Astrocyte of the spinal cord (primary cell): Measurements from ENCODE around the gene CWC15.
A peak's percentile ranks its signal among the peaks of the same experiment; 100 is the strongest.

Source experiments
- DNase-seq: peaks from one replicate; pipeline ENCODE4 v3.0.0; 2011; ENCODE audit warnings: low read depth, low spot score
- H3K4me3 ChIP-seq: 2 replicates; pipeline ENCODE4 v1.5.1; 2011; ENCODE audit warnings: low read depth, mild to moderate bottlenecking, low read length, moderate library complexity
- in situ Hi-C: cut with HindIII; loops from 2 replicates; pipeline ENCODE4 v1.10.0; 2017; ENCODE audit warnings: low sequenced_read_pairs
- TF ChIP-seq, protein P1 (sequence below): IDR thresholded peaks from 2 replicates; pipeline ENCODE4 v1.5.1; 2012; ENCODE audit warnings: low read depth, mild to moderate bottlenecking, low read length, inconsistent platforms

CWC15 gene

DNA sequence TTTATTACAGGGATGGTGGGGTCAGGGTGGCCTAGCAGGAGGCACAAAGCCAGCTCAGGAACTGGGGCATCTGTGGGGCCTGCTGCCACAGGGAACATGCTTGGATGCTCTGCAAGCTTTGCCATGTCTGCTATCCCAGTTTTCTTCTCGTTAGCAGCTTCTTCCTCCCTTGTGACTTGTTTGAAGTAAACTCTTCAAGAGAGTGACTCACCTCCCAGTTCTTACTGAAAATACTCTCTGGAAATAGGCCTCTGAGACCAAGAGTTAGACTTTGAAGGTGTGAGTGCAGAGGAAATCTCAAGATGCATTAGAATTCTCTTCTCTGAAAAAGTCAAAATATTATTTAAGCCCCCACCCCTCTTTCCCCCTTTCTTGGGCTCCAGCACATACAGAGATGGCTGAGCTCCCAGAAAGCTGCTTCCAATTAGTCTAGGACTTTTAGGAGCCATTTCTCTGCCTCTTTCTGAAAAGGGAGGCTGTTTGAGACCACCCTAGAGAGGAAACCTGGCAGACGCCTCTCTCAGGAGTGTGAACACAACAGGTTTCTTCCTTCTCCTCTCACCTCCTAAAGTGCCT, 15.1 kb downstream of the CWC15 start:
- DNase-seq, result peak; percentile 47
- in situ Hi-C loops, result no loop called here
- TF ChIP-seq, protein P1, sequence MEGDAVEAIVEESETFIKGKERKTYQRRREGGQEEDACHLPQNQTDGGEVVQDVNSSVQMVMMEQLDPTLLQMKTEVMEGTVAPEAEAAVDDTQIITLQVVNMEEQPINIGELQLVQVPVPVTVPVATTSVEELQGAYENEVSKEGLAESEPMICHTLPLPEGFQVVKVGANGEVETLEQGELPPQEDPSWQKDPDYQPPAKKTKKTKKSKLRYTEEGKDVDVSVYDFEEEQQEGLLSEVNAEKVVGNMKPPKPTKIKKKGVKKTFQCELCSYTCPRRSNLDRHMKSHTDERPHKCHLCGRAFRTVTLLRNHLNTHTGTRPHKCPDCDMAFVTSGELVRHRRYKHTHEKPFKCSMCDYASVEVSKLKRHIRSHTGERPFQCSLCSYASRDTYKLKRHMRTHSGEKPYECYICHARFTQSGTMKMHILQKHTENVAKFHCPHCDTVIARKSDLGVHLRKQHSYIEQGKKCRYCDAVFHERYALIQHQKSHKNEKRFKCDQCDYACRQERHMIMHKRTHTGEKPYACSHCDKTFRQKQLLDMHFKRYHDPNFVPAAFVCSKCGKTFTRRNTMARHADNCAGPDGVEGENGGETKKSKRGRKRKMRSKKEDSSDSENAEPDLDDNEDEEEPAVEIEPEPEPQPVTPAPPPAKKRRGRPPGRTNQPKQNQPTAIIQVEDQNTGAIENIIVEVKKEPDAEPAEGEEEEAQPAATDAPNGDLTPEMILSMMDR, result no peak
- H3K4me3 ChIP-seq, result no peak overlapping the region

- no peak overlapping the region for H3K4me3 ChIP-seq
- DNase-seq, result no peak
- TF ChIP-seq, protein P1, result no peak
- in situ Hi-C loops, result no loop called here
Observed at GRCh38 chr11:94956963-94957362, 16.4 kb downstream of the CWC15 start.

GRCh38 chr11:94954753-94955152, 18.6 kb downstream of the CWC15 start:
- H3K4me3 ChIP-seq, result no peak overlapping the region
- TF ChIP-seq, protein P1, result no peak
- in situ Hi-C loops, result no loop called here
- DNase-seq, result no peak

DNA sequence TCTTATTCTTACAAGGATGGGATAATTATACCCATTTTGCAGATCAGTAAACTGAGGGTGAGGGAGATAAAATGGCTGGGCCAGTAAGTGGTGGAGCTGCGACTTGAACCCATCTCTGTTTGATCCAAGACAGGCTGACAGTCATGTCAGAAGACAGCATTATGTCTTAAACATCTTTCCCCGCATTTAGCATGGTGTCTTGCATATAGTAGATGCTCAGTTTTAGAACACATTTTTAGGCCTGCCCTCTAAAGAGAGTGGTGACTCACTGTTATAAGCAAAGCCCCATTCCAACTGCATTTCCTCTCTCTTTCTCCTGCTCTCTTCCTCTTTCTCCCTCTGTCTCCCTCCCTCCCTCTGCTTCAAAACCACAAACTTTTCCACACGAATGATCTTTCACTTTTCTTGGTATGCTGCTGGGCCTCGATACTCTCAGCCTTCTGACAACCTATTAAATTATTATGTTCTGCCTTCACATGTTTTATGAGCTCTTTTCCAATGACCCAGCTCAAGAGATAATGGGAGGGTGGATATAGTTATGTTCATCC, 25.2 kb downstream of the CWC15 start:
- in situ Hi-C loops, result no loop called here
- DNase-seq, result peak; percentile 87
- TF ChIP-seq, protein P1, result no peak
- no peak overlapping the region for H3K4me3 ChIP-seq

- TF ChIP-seq, protein P1, result no peak
- no peak overlapping the region for H3K4me3 ChIP-seq
- no peak for DNase-seq
- in situ Hi-C loops, result no loop called here
Observed at GRCh38 chr11:94946812-94947211, 26.5 kb downstream of the CWC15 start.

GRCh38 chr11:94941131-94941530, 32.2 kb downstream of the CWC15 start:
- no peak overlapping the region for H3K4me3 ChIP-seq
- no peak for DNase-seq
- in situ Hi-C loops, result no loop called here
- TF ChIP-seq, protein P1, result no peak
